HG03039 (cell line): ENCODE data around the gene ABL2.

Experiments used
- ATAC-seq: cut with Tn5 transposase; IDR thresholded peaks from one replicate; pipeline ENCODE4 v1.9.1; 2021; ENCODE audit warnings: mild to moderate bottlenecking, moderate library complexity; ENCODE audit not compliant: unreplicated experiment

The ABL2 gene

GRCh38 chr1:179058487-179059483 lies 170.7 kb downstream of the ABL2 start:
- no peak for ATAC-seq

- ATAC-seq, result no peak
Observed at GRCh38 chr1:179055937-179056336, 173.5 kb downstream of the ABL2 start.

- ATAC-seq, result no peak
Observed at GRCh38 chr1:179053486-179053885, 176.0 kb downstream of the ABL2 start.

GRCh38 chr1:179052776-179053175 lies 176.7 kb downstream of the ABL2 start:
- ATAC-seq, result no peak
